GM18868 (cell line): ENCODE results near the gene MAML3.

Experiments used
- ATAC-seq: cut with Tn5 transposase; IDR thresholded peaks from one replicate; pipeline ENCODE4 v1.9.1; 2021; ENCODE audit warnings: mild to moderate bottlenecking, moderate library complexity; ENCODE audit not compliant: unreplicated experiment

Gene MAML3

GRCh38 chr4:140012688-140013486 lies 141.1 kb downstream of the MAML3 start:
- peak; percentile 58 for ATAC-seq

DNA sequence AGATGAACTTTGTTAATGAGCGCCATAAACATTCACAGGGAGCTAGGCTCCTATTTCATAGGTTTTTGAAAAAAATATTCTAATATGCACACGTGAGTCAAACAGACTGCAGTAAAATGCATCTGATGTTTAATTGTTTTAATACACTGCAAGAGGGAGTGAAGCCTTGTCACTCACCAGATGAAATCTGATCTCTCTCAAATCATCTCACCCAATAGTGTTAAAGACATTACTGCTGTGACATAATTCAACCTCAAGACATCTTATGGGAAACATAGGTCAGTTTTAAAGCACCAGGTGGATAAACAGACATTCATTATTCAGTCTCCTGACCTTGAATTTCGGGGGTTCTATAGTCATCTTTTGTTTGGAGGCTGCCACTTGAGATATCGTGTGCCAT lies 148.3 kb downstream of the MAML3 start:
- ATAC-seq: no peak

DNA sequence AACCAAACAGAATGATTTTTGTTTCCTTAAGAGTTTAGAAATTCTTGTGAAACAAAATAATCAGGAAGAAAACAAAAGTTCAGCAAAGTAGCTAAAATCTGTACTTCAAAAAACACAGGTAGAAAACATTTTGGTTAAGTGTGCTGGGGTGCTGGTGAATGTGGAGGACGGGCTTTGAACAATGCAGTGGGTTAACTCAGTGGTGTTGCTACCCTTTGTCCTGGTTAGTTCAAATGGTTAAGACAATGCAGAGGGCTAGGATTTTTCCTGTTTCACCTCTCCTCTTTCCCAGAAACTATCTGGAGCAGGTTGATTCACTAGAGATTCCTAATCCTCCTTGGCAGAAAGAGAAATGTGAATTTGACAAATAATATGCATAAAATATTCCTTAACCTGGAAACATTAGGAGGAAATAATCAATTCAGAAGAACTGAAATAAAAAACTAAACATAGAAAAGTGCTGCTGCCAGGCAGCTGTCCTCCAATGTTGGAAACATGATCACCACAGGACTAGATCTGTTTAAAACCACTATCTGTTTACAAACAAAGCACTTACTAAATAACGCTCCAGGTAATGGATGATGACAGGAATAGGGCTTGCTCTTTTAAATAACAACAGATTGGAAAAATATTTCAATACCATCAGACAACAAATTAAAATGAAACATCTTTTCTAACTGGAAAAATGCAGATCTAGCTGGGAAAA lies 148.9 kb downstream of the MAML3 start:
- no peak for ATAC-seq

- no peak for ATAC-seq
These were observed 149.5 kb downstream of the MAML3 start for GRCh38 chr4:140004549-140004895.

GRCh38 chr4:140003876-140004548 lies 150.0 kb downstream of the MAML3 start:
- no peak for ATAC-seq

DNA sequence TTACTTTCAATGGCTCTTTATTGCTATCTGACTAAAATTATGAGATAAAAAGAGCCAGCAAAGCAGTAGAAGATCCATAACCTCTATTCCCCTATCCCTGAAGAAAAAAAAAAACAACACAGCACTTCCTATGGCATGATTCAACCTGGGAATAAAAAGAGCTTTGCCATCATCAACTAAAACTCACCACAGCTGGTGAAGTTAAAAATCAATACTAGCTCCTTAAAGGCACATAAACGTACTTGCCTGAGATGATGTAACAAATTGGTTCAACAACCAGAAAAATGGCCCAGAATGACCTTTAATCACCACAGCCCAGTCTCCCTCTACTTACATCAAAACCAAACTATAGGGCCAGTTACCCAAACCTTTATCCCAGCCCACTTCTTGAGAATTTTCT lies 153.8 kb downstream of the MAML3 start:
- ATAC-seq: no peak

GRCh38 chr4:139988863-139989765 lies 164.9 kb downstream of the MAML3 start:
- no peak for ATAC-seq

DNA sequence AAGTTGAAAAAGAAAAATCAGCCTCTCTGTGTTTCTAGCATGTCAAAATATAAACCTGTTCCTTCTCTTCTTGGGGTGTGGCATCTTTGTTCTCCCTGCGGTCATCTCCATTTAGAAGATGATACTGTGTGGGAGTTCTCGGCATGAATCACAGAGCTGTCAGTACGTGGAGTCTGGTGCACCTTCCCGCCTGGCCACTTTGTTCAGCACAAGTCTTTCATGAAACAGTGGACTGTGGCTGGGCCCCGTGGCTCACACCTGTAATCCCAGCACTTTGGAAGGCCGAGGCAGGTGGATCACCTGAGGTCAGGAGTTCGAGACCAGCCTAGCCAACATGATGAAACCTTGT lies 166.5 kb downstream of the MAML3 start:
- ATAC-seq: no peak

DNA sequence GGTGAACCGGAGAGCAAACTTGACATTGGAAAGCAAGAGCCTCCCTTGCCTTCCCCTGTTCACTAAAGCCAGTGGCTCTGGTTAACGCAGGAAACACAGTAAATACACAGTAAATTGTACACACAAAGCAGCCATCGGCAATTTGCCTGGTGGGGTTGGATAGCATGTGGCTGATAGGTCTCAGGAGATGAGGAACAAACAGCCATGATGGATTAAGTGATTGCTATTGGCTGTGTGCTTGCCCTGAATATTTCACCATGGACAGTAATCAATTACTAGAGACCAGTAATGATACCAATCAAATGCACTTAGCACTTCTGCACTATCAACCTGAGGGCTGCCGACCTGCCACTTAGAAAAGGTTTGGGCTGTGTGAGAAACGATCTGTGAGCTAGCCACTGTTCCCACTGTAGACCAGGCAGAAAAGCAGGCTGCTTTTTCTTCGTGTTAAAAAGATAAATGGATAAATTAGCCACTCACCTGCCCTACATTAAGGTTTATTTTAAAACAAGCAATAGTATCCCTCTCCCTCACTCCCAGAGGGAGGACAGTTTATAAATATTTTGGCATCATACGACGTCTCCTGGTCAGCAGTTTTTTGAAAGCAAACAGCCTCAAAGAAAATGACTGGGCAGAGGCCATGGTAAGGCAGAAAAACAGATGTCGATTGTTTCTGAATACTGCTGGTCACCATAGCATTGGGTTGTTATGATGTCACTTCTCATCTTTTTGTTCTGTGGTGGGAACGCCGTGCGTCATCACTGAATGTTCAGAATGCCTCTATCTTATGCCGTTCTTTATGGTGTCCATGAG lies 167.1 kb downstream of the MAML3 start:
- ATAC-seq: no peak

DNA sequence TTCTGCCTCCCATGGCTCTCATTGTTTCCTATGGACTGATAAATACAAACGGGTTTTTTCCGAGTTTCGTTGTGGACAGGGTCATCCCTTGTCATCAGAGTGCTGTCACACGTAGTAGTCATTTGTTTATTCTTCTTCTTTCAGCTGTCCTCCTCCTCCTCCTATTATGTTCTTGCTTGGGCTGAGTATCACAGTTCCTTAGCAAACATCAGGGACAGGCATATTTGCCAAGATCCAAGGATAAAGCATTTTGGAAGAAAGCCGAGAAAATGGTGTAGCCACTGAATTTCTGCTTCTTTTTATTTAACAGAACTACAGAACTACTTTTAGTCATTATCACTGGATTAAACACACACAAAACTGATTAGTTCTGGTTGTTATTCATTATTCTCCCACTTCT lies 167.9 kb downstream of the MAML3 start:
- ATAC-seq: no peak

DNA sequence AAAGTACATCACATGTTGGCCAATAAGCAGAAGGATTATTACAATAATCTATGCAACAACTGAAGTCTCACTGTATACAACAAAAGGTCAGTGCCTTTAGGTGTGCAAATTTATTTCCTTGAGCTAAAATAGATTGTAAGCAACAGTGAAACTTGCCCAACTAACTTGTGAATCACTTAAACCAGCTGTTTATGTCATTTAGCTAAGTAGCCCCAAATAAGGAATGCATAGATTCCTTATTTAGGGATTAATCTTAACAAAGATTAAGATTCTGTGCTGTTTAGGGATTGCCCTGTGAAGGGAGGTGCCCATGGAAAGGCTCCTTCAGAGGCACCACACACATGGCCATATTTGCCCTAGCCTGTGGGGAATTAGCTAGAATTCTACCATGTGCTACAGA lies 168.6 kb downstream of the MAML3 start:
- ATAC-seq: no peak

- ATAC-seq: no peak
These were observed 169.5 kb downstream of the MAML3 start for GRCh38 chr4:139984471-139984870.

DNA sequence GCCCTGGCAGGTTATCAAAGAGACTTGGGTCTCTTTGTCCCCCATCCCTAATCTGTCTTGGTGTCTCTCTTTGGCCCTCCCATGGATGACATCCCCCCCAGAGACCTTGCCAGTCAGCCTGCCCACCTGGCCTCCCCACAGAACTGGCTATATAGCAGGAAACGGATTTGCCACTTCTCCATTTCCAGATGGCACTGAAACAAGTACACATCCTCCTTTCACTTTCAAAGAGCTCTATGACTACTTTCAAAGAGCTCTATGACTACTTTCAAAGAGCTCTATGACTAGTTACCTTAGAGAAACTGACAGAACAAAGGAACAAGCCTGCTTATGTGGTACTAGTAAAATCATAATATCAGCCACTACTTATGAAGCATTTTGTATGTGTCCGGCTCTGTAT lies 175.3 kb downstream of the MAML3 start:
- peak; percentile 95 for ATAC-seq

DNA sequence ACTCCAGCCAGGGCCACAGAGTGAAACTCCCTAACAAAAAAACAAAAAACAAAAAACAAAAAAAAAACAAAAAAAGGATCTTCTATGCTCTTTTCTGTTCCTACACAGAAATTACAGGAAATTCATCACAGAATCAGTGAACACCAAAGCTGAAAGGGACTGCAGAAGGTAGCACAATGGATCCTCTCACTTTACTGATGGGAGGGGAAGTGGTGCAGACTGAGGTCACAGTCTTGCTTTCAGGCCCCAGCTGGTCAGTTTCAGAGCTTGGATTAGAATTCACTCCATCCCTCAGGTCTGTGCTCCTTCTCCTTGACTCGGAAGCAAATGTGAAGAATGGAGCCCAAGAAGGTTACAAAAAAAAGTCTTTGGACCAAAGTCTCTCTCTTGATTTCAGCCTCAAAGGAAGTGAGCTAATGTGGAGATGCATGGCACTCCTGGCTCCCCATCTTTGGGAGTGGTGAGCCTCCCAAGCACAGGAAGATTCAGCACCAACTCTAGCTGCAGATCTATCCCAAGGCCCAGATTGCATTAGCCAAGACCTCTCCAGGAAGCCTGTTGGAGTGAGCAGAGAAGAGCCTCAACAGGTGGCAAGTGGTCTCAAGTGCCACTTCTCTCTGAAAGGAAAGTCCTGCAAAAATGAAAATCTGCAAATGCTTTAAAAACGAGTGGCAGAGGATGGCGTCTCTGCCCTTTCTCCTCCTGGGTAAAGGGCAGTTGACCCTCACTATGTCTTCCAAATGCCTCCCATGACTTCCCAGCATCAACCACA lies 176.0 kb downstream of the MAML3 start:
- ATAC-seq: peak; percentile 16

DNA sequence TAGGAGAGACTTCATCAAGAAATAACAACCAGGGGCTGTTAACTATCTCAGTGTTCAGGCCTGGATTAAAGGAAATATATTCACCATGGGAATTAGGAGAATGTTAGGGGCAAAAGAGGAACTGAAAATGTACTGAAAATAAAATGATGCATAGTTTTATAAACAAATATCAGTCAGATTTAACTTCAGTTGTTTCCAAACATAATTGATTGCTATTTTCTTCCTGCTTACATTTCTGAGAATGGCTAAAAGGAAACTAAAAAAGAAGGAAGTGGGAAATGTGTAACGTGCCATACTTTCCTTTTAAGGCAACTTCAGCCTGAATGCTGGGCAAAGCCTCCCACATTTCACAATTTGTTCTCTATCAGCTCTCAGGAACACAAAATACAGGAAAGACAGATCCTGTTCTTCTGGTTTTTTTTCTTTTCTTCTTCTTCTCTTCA lies 178.1 kb downstream of the MAML3 start:
- ATAC-seq: no peak

DNA sequence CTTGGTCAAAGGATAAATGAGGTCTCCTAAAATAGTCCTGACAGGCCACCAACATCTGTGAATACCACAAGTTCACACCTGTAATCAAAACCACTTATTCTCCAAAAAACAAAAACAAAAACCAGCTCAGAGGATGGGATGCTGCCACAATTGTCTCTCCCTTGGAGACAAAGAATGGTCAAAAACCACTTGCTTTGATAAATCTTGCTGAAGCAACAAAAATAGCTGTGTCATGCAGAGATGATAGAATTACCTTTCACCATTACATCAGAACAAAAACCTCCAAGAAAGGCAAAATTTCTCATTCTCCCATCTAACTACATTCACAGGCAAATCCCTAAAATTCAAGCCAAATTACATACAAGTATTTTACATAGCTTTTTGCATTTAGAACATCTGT lies 180.4 kb downstream of the MAML3 start:
- no peak for ATAC-seq

GRCh38 chr4:139973015-139973414 lies 181.0 kb downstream of the MAML3 start:
- ATAC-seq: no peak

DNA sequence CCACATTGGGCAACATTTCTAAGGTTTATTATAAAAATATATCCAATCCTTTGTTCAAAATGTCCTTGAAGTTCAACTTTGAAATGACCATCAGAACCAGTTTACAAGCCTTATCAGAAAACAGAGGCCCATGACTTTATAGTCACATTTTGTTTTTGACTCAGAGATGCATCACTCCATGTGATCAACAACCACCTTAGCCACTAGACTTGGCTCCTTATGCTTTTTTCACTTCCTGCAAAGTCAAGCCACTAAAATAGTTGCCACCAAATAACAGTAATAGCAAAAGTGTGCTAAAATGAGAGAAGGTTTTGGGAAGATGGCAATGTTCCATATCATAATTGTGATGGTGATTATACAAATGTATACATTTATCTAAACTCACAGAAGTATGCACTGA lies 181.7 kb downstream of the MAML3 start:
- no peak for ATAC-seq

GRCh38 chr4:139971111-139971510 lies 182.9 kb downstream of the MAML3 start:
- no peak for ATAC-seq
